ENCODE data around the gene MCC.

Gene MCC

DNA sequence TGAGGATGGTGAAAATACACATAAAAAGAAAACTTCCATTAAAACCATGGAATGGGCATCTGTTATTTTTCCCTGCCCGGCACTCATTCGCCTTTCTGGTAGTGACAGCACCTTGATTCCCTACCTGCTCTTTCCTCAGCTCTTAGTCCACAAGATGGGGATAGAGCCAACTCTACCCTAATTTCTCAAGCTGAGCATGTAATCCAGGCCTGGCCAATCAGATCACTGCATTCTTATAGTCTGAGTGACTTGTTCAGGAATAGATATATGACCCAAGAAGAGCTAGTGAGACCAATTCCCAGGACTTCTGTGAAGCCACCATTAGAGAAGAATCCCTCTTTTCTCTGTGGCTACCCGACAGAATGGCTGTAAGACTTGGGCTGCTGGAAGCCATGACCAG lies 111.6 kb downstream of the MCC start:
- DNase-seq = no peak
- H3K36me3 Mint-ChIP-seq (ENCODE audit: low read depth) = no peaks in the 10 kb centered on the region
- H3K27me3 Mint-ChIP-seq (ENCODE audit: low read depth, poor library complexity) = peaks cover 4% of the 10 kb centered on the region
- TF ChIP-seq, protein P1, sequence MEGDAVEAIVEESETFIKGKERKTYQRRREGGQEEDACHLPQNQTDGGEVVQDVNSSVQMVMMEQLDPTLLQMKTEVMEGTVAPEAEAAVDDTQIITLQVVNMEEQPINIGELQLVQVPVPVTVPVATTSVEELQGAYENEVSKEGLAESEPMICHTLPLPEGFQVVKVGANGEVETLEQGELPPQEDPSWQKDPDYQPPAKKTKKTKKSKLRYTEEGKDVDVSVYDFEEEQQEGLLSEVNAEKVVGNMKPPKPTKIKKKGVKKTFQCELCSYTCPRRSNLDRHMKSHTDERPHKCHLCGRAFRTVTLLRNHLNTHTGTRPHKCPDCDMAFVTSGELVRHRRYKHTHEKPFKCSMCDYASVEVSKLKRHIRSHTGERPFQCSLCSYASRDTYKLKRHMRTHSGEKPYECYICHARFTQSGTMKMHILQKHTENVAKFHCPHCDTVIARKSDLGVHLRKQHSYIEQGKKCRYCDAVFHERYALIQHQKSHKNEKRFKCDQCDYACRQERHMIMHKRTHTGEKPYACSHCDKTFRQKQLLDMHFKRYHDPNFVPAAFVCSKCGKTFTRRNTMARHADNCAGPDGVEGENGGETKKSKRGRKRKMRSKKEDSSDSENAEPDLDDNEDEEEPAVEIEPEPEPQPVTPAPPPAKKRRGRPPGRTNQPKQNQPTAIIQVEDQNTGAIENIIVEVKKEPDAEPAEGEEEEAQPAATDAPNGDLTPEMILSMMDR (IDR thresholded peaks at IDR 0.05) = no peak
- H3K4me3 Mint-ChIP-seq = no peak overlapping the region
- H3K27ac Mint-ChIP-seq = no peak overlapping the region
- no peaks in the 10 kb centered on the region for H3K9me3 Mint-ChIP-seq
- H3K4me1 Mint-ChIP-seq = peaks cover 17% of the 10 kb centered on the region

GRCh38 chr5:113375480-113376060 lies 112.7 kb downstream of the MCC start:
- H3K4me3 Mint-ChIP-seq = no peak overlapping the region
- peaks cover 9% of the 10 kb centered on the region for H3K4me1 Mint-ChIP-seq
- H3K27me3 Mint-ChIP-seq (ENCODE audit: low read depth, poor library complexity) = peaks cover 8% of the 10 kb centered on the region
- H3K9me3 Mint-ChIP-seq = no peaks in the 10 kb centered on the region
- no peak overlapping the region for H3K27ac Mint-ChIP-seq
- TF ChIP-seq, protein P1 (IDR thresholded peaks at IDR 0.05) = no peak
- no peaks in the 10 kb centered on the region for H3K36me3 Mint-ChIP-seq (ENCODE audit: low read depth)
- no peak for DNase-seq

DNA sequence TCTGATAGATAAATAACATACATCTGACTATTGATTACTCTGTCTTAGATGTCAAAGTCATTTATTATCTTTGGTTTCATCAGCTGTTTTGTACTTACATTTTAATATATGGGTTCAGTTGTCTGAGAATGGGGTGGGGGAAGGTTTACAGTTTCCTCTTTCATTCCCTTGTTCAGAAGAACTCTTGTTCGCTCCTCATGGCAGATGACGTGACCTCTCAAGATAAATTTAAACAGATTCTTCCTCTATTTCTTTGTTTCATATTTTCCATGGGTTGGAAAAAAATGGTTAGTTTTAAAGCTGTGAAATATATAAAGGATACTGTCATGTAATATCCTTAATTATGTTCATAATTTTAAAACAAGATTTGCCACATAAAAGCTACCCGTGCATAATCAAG lies 114.8 kb downstream of the MCC start:
- Mint-ChIP-seq H3K36me3 (ENCODE audit: low read depth) (no peaks in the 10 kb centered on the region), H3K9me3 (no peaks in the 10 kb centered on the region), H3K27ac (no peak overlapping the region), H3K27me3 (ENCODE audit: low read depth, poor library complexity) (peaks cover 11% of the 10 kb centered on the region), H3K4me1 (peaks cover 5% of the 10 kb centered on the region), H3K4me3 (no peak overlapping the region)
- TF ChIP-seq, protein P1 (IDR thresholded peaks at IDR 0.05) = no peak
- no peak for DNase-seq

- no peak for DNase-seq
- H3K27ac Mint-ChIP-seq = no peak overlapping the region
- H3K36me3 Mint-ChIP-seq (ENCODE audit: low read depth) = no peaks in the 10 kb centered on the region
- H3K27me3 Mint-ChIP-seq (ENCODE audit: low read depth, poor library complexity) = peaks cover 11% of the 10 kb centered on the region
- no peak overlapping the region for H3K4me3 Mint-ChIP-seq
- TF ChIP-seq, protein P1 (IDR thresholded peaks at IDR 0.05) = no peak
- peaks cover 4% of the 10 kb centered on the region for H3K9me3 Mint-ChIP-seq
- peaks cover 12% of the 10 kb centered on the region for H3K4me1 Mint-ChIP-seq
These were observed 116.5 kb downstream of the MCC start for GRCh38 chr5:113371721-113372196.

DNA sequence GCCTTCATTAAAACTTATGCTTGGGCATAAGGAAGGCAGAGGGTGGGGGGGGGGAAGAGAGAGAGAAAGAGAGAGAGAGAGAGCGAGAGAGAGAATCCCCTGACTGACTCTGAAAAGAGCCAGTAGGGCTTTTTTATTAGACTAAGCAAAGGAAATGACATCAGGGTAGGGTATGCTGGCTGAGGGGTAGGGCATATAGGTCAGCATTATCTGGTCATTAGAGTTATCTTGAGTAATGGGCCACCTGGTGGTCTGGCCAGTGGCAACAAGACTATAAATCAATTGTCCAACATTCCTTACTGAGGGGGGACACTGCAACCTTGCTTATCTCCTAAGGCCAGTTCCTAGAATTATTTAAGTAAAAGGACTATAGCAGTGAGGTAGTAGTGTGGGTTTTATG lies 120.7 kb downstream of the MCC start:
- Mint-ChIP-seq H3K4me1 (peaks cover 7% of the 10 kb centered on the region), H3K36me3 (ENCODE audit: low read depth) (peaks cover 28% of the 10 kb centered on the region), H3K9me3 (peaks cover 42% of the 10 kb centered on the region), H3K27me3 (ENCODE audit: low read depth, poor library complexity) (peaks cover 7% of the 10 kb centered on the region), H3K4me3 (no peak overlapping the region), H3K27ac (no peak overlapping the region)
- TF ChIP-seq, protein P1 (IDR thresholded peaks at IDR 0.05) = no peak
- DNase-seq = no peak

- Mint-ChIP-seq H3K4me3 (no peak overlapping the region), H3K27me3 (ENCODE audit: low read depth, poor library complexity) (no peaks in the 10 kb centered on the region)
These were observed 123.8 kb downstream of the MCC start for GRCh38 chr5:113364466-113364865.

More at GRCh38 chr5:113364466-113364865, 123.8 kb downstream of the MCC start:
- H3K27ac Mint-ChIP-seq = no peak overlapping the region
- peaks cover 7% of the 10 kb centered on the region for H3K4me1 Mint-ChIP-seq
- H3K36me3 Mint-ChIP-seq (ENCODE audit: low read depth) = peaks cover 28% of the 10 kb centered on the region
- TF ChIP-seq, protein P1 (IDR thresholded peaks at IDR 0.05) = no peak
- peaks cover 42% of the 10 kb centered on the region for H3K9me3 Mint-ChIP-seq
- no peak for DNase-seq
